Hematopoietic multipotent progenitor cell (in vitro differentiated cells): ENCODE measurements around the gene SND1. TPM values are rescaled to one million over a fixed set of nuclear protein-coding genes. Genes with fewer than 3 reads are reported as not detected.

Source experiments
- DNase-seq, 3 donors: peaks; one replicate each; pipeline ENCODE4 v3.0.0-alpha.2; 2011 to 2015; ENCODE audit warnings: low read depth in 2 of 3, low spot score in 2 of 3
- total RNA-seq: library from RNA; depleted of rRNA; stranded (reverse); fragments of >200 nt; gene quantifications from one replicate; pipeline ENCODE4 v1.2.3, GENCODE V29; 2012

Gene SND1
- total RNA-seq, 1 donor, result 165 TPM

DNA sequence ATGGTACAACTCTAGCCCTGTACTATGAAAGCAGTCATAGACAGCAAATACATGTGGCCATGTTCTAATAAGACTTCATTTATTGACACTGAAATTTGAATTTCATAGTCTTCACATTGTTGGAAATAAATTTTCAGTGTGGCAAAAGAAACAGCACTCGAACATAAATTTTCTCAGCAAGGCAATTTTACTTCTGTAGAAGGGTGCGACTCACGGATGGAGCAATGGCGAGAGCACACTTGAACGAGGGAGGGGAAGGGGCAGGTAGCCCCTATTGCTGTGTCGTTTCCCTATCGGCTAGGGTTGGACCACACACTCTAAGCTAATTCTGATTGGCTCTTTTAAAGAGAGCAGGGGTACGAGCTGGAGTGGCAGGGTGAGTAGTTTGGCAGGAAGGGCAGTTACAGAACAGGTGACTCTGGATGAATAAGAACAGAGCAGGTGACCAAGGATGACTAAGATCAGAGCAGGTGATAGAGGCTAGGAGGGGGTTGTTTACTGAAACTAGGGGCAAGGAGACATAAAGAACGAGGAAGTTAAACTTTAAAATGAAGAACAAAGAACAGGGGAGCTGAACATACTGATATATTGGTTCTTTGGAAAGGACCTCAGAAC is 327.2 kb downstream of the SND1 start:
- DNase-seq, result no peak

- DNase-seq, result no peak
Measured at GRCh38 chr7:127979728-127980126, 327.7 kb downstream of the SND1 start.

GRCh38 chr7:127980901-127981300 is 328.9 kb downstream of the SND1 start:
- no peak for DNase-seq

- no peak for DNase-seq
Measured at GRCh38 chr7:127981965-127982364, 330.0 kb downstream of the SND1 start.

DNA sequence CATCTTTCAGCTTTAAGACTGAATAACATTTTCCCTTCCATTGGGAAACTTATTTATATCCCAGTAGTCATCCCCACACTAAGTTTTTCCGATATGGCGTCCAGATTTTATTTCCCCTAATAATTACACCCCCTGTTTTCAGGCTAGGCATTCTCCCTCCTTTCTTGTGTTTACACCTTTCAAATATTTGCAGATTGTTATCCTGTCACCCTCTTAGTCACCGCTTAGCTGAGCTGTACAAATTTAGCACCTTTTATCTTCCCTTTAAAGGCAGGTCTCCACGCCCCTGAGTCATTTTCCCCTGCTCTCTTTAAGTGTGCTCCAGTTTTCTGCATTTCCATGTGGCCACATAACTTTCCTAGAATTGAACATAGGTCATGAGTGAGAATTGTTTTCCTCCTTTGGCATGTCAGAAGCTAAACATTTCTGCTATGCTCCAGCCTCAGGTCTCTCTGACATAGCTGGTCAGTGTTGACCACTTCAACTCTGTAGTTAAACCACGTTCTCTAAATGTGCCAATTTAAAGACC is 331.9 kb downstream of the SND1 start:
- DNase-seq, result no peak

- no peak for DNase-seq
Measured at GRCh38 chr7:127986581-127987521, 334.9 kb downstream of the SND1 start.

DNA sequence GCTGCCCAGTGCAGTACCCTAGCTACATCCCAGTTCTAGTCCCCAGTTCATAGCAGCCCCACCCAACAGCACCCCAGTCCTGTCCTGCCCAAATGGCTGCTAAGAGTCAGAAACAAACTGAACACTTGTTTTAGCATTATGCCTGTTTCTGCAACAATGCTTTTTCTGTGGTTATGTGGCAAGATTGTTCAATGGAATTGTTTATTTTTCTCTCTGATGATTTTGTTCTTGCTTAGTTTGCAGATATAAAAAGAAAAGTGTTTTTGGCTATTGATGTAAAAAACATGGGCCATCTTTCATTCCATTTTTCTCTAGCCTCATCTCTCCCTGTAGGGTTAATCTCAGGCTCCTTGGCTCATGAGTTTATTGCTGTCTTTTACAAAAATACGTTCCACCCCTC is 336.8 kb downstream of the SND1 start:
- DNase-seq, result no peak

- no peak for DNase-seq
Measured at GRCh38 chr7:127993317-127993716, 341.3 kb downstream of the SND1 start.

- DNase-seq, result no peak
Measured at GRCh38 chr7:127993987-127994386, 342.0 kb downstream of the SND1 start.

DNA sequence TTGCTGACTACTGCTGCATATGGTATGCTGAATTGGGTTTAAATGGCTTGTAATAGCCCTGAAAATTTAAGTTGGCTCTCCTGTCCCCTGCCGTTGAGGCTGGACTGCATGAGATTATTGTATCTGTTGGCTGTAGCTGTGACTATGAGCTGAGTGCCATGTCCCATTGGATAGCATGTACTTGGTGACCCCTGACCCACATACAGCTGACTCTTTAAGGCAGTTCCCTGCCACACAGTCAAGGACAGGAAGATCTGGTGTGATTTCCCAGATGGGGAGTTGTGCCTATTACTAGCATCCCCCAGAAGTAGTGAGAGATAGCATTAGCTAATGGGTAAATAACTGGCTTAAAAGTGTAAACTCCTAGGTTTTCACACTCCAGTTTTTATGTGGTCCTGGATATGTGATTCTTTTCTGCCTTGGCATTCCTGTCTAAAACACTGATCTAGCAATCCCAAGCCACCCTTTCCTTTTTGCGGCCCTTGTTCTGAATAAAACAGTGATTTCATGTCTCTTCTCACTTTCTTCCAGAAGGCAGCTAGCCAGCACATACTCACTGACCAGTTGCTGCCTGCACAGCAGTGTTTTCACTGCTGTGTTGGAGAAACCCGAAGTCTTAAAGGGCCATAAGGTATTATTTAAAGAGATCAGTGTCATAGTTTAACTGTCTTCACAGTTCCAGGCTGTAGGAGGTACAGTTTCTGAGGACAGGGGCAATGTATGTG is 343.3 kb downstream of the SND1 start:
- DNase-seq, result no peak

DNA sequence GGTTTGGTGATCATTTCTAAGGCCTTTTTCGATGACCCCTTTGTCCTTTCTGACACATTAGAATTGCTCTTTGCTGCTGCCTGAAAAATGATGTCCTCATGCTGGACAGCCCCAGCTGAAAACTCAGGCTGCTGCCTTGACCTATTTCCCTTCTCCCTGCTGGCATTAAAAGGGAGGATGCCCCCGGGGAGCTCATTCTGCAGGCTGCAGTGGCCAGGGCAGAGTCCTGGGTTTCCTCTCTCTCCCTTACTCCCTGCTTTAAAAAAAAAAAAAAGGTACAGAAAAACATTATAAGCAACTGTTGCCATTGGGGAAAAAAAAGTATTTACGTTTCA is 343.9 kb downstream of the SND1 start:
- no peak for DNase-seq

GRCh38 chr7:127996253-127997071 is 344.5 kb downstream of the SND1 start:
- DNase-seq, result no peak

DNA sequence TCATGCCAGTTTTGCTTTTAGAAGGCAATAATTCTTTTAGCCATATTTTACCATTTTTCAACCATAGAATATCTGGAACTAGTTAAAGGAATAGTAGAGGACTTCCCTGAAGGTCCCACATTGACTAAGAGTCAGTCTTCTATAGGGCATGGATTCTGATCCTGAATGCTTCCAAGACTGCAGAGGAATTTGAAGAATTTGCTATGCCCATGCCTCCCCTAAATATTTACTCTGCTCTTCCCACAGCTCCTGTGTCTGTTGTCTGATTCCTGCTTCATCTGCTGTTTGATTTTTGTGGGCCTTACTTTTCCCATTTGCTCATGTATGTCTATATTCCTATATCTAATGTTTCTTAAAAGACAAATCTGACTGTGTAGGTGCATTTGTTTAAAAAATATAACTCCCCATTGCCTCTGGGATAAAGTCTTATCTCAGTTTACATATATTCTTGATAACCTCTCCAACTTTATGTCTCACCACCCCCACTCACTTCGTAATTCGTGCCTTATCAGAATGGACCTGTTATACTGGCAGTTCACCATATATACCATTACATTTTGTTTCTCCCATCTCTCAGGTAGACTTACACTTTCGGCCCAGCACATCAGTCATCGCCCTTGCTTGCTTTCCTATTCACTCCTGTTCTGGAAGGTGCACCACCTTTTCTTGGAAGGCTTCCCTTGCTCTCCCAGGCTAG is 345.4 kb downstream of the SND1 start:
- DNase-seq, result no peak

DNA sequence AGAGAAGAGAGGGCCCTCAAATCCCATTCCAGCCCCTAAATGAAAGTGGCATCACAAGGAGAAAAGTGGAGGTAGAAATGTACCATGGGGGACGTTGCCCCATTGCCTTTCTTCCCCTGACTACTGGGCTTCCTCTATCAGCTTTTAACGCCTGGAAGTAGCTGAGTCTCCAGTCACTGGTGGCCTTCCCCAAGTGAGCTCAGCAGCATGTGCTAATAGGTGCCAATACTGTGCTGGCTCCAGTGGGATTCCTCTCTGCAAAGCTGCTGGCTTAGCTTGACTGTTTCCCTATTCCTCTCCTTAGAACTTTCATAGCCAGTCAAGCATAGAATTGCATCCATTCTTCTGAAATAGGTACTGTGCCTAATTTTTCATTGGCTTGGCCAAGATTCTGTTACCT is 346.7 kb downstream of the SND1 start:
- DNase-seq, result no peak

DNA sequence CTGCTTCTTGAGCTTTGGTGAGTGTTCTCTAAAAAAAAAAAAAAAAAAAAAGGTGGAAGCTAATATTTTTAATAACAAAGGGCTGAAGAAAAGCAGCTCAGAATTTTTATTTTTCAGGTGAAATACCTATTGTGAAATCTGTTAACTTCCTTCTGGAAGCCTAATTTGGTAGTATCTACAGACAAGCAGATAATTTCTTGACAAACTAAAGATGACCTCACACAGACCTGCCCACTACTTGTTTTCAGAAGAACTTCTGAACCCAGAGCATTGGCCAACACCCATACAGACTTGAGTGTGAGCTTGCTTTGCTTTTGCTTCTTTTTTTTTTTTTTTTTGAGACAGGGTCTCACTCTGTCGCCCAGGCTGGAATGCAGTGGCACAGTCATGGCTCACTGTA is 348.1 kb downstream of the SND1 start:
- DNase-seq, result no peak

DNA sequence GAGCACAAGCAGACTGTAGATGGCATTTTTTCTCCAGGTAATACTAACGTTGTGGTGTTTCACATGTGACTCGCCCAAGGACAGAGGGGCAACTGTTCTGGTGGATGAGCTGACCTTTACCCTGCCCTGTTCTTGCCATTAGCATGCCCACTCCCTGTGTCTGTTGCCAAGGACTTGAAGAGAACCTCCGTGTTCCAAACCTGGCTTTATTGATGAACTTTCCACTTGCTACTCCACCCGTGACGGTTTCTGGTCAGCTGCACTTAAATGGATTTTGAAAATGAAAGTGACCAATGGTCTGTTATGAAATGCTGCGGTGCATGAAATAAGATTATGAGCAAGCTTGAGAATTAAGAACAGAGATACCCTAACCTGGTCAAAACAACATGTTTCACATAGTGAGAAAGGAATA is 348.9 kb downstream of the SND1 start:
- DNase-seq, result no peak

DNA sequence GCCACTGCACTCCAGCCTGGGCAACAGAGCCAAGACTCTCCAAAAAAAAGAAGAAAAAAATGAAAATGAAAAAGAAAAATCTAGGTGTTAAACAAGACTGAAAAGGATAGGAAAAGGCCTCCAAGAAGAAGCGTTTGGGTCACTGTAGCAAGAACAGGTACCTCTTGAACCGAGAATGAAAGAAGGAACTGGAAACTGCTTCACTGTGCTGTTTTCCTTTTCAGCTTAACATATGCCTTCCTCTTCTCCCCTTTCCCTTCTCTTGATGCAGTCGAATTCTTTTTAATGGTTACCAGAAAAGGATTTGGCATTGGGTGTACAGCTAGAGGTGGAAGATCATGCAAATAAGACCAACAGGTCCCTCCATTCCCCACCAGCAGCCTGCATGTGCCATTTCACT is 351.2 kb downstream of the SND1 start:
- no peak for DNase-seq

- DNase-seq, result no peak
Measured at GRCh38 chr7:128003787-128004186, 351.8 kb downstream of the SND1 start.

DNA sequence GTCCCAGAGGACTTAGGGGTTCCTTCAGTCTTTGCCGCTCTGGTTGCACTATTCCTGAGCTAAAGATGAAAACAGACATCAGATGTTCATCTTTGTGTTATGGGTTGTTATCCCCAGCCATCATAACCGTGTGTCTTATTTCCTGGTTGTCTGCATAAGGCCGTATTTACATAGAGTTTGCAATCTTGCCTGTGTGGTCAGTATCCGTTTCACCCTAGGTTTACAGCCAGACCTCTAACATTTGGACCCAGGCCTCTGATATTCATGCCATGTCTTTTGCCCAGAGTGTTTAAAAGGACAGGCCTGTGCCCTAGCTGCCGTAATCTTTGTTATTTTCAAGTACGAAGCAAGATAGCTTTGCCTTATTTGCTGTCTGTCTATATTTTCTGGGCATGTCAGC is 352.6 kb downstream of the SND1 start:
- no peak for DNase-seq

DNA sequence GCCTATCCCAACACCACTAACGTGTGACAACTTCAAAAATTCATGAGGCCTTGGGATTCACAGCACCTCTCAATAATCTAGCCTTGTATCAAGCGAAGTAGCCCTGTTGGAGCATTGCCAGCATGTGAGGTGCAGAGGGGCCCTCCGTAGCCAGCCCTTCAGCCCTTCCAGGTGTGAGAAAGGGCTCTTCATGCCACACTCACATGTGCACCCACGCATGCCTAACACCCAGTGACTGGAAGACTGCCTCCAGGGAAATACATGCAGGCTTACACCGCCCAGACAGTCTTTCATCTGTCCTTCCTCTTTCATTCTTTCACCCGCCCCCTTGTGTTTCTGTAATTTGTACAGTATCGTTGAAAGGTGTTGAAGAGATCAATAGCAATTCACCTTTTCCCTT is 353.1 kb downstream of the SND1 start:
- DNase-seq, result no peak
